PFSK-1 (cell line): ENCODE data around the gene OR10Z1.

Source experiments
- POLR2AphosphoS5 ChIP-seq: IDR thresholded peaks from 2 replicates; pipeline ENCODE4 v1.6.1; 2012; ENCODE audit warnings: low read depth, mild to moderate bottlenecking, control low read depth, low read length, moderate library complexity
- REST ChIP-seq, 2 experiments: IDR thresholded peaks; 2 replicates each; pipeline versions ENCODE4 v1.6.1 to v1.8.0; 2011 to 2012; ENCODE audit warnings: low read depth in 2 of 2, low read length in 2 of 2, control low read depth in 1 of 2, inconsistent platforms in 1 of 2, mild to moderate bottlenecking in 1 of 2, moderate library complexity in 1 of 2; ENCODE audit not compliant: insufficient read depth in 1 of 2
- SIN3A ChIP-seq: IDR thresholded peaks from 2 replicates; pipeline ENCODE4 v1.6.1; 2012; ENCODE audit warnings: mild to moderate bottlenecking, low read length, moderate library complexity, borderline replicate concordance; ENCODE audit not compliant: insufficient read depth

- TF ChIP-seq REST (IDR thresholded peaks at IDR 0.05; ENCODE audit: insufficient read depth in 1 of 2, low read depth in 2 of 2, low read length in 2 of 2) (no peak), POLR2AphosphoS5 (no peak), SIN3A (no peak)
Observed at GRCh38 chr1:158570480-158570879, 34.6 kb upstream of the OR10Z1 start, which contains the start of gene OR6P1.
